NCI-H510A treated with DMSO at 0.1 percent for 48 hours (cell line): ENCODE data around the gene ALAS1.
"Not testable (repeated sequence)": the region's sequence is repeated elsewhere in the genome, so short reads cannot be mapped to it uniquely, and the experiment has no call there.

Source experiments
- DNase-seq: peaks from one replicate; lab custom pipeline; 2025; lab: John Stamatoyannopoulos, UW

ALAS1 gene

GRCh38 chr3:52176951-52177700 is 20.8 kb upstream of the ALAS1 start:
- DNase-seq, result no peak

- no peak for DNase-seq
Observed at GRCh38 chr3:52177701-52178042, 20.3 kb upstream of the ALAS1 start.

- not testable (repeated sequence) for DNase-seq
Observed at GRCh38 chr3:52178126-52178525, 19.8 kb upstream of the ALAS1 start.

- no peak for DNase-seq
Observed at GRCh38 chr3:52178537-52178936, 19.4 kb upstream of the ALAS1 start.

- no peak for DNase-seq
Observed at GRCh38 chr3:52181543-52181942, 16.4 kb upstream of the ALAS1 start.

- no peak for DNase-seq
Observed at GRCh38 chr3:52182196-52182595, 15.8 kb upstream of the ALAS1 start.

GRCh38 chr3:52182691-52183090 is 15.3 kb upstream of the ALAS1 start:
- DNase-seq, result no peak

GRCh38 chr3:52183786-52184445 is 14.0 kb upstream of the ALAS1 start:
- DNase-seq, result no peak

GRCh38 chr3:52184690-52185089 is 13.3 kb upstream of the ALAS1 start:
- no peak for DNase-seq

GRCh38 chr3:52185311-52185710 is 12.6 kb upstream of the ALAS1 start:
- DNase-seq, result no peak

GRCh38 chr3:52185837-52186236 is 12.1 kb upstream of the ALAS1 start:
- no peak for DNase-seq

- DNase-seq, result no peak
Observed at GRCh38 chr3:52186729-52187128, 11.2 kb upstream of the ALAS1 start.

- DNase-seq, result no peak
Observed at GRCh38 chr3:52188556-52188955, 9.4 kb upstream of the ALAS1 start.

GRCh38 chr3:52190294-52191074 is 7.5 kb upstream of the ALAS1 start:
- DNase-seq, result no peak

- no peak for DNase-seq
Observed at GRCh38 chr3:52191663-52192062, 6.3 kb upstream of the ALAS1 start.

- DNase-seq, result no peak
Observed at GRCh38 chr3:52193065-52193464, 4.9 kb upstream of the ALAS1 start.

- DNase-seq, result no peak
Observed at GRCh38 chr3:52194485-52195290, 3.3 kb upstream of the ALAS1 start.

- DNase-seq, result no peak
Observed at GRCh38 chr3:52195291-52195597, 2.7 kb upstream of the ALAS1 start.

- no peak for DNase-seq
Observed at GRCh38 chr3:52195823-52196331, 2.1 kb upstream of the ALAS1 start.

- no peak for DNase-seq
Observed at GRCh38 chr3:52196977-52197376, 983 bp upstream of the ALAS1 start.

- DNase-seq, result no peak
Observed at GRCh38 chr3:52197499-52197841, 490 bp upstream of the ALAS1 start.
